GM12878 (cell line): ENCODE results near the gene VTCN1. TPM values are rescaled to one million over a fixed set of nuclear protein-coding genes. Genes with fewer than 3 reads are reported as not detected.

Experiments used
- ATAC-seq: fragments of 200-7000 bp; cut with Tn5 transposase; 3 replicates; pipeline ENCODE4 v1.9.1; 2020; ENCODE audit warnings: mild to moderate bottlenecking, moderate library complexity
- BruUV-seq: library from RNA; stranded (reverse); fragments of 400-500 nt; replicated peaks from 2 replicates; lab custom pipeline; 2021; lab: Mats Ljungman, UMichigan
- CTCF ChIA-PET: fragments of 300-600 bp; sonication (Branson Sonifier 250); formaldehyde crosslinking; extraction: SDS; loops from one replicate; lab custom pipeline; 2021; ENCODE audit warnings: inconsistent platforms; lab: Yijun Ruan, JAX
- POLR2A ChIA-PET: fragments of 350-600 bp; formaldehyde crosslinking; extraction: SDS; loops from one replicate; lab custom pipeline; 2021; ENCODE audit warnings: inconsistent platforms; lab: Charles Lee
- RAD21 ChIA-PET: fragments of 300-600 bp; sonication (Branson Sonifier 250); formaldehyde crosslinking; loops from one replicate; lab custom pipeline; 2023; ENCODE audit warnings: antibody characterized with exemption; ENCODE audit not compliant: unreplicated experiment; lab: Charles Lee
- SMC1A ChIA-PET: fragments of 300-600 bp; sonication (Branson Sonifier 250); formaldehyde crosslinking; loops from one replicate; lab custom pipeline; 2023; ENCODE audit not compliant: unreplicated experiment, uncharacterized antibody; lab: Charles Lee
- DNase-seq: peaks from one replicate; pipeline ENCODE4 v3.0.0-alpha.2; 2011; ENCODE audit warnings: low read depth, low spot score
- FAIRE-seq: peaks from 3 replicates; lab custom pipeline; 2011; peaks lifted over from hg19 to GRCh38; lab: Jason Lieb, UNC
- H2AFZ ChIP-seq: 2 replicates; pipeline ENCODE4 v1.6.0; 2011; ENCODE audit warnings: low read depth, low read length, control low read depth; ENCODE audit not compliant: control insufficient read depth
- H3K27ac ChIP-seq: 2 replicates; pipeline ENCODE4 v1.5.1; 2011; ENCODE audit warnings: control low read depth; ENCODE audit not compliant: control insufficient read depth, insufficient read depth
- H3K27me3 ChIP-seq, 2 experiments: replicated peaks in 1 of 2; 2 replicates each; pipeline versions ENCODE4 v1.6.0 to v1.6.1; 2011; ENCODE audit warnings: low read length in 1 of 2; ENCODE audit not compliant: control insufficient read depth in 2 of 2, insufficient read depth in 2 of 2
- H3K36me3 ChIP-seq, 2 experiments: 2 replicates each; pipeline ENCODE4 v1.5.1; 2011; ENCODE audit warnings: low read length in 1 of 2; ENCODE audit not compliant: control insufficient read depth in 2 of 2, insufficient read depth in 2 of 2
- H3K4me1 ChIP-seq: 2 replicates; pipeline ENCODE4 v1.6.1; 2011; ENCODE audit warnings: mild to moderate bottlenecking, low read length, moderate library complexity, mixed read lengths; ENCODE audit not compliant: control insufficient read depth, insufficient read depth
- H3K4me2 ChIP-seq: 2 replicates; pipeline ENCODE4 v1.6.0; 2011; ENCODE audit warnings: control low read depth; ENCODE audit not compliant: control insufficient read depth, insufficient read depth
- H3K4me3 ChIP-seq: fragments of 200-600 bp; sonication (generic); 2 replicates; pipeline ENCODE4 v1.5.1; 2016
- H3K79me2 ChIP-seq: 2 replicates; pipeline ENCODE4 v1.6.0; 2011; ENCODE audit warnings: low read length; ENCODE audit not compliant: control insufficient read depth, insufficient read depth
- H3K9ac ChIP-seq: 2 replicates; pipeline ENCODE4 v1.8.0; 2011; ENCODE audit warnings: low read length, control low read depth, mixed read lengths; ENCODE audit not compliant: control insufficient read depth, insufficient read depth
- H3K9me3 ChIP-seq: replicated peaks from 3 replicates; pipeline ENCODE4 v1.5.1; 2011; ENCODE audit warnings: mild to moderate bottlenecking, low read length; ENCODE audit not compliant: control insufficient read depth, insufficient read depth
- H4K20me1 ChIP-seq: 2 replicates; pipeline ENCODE4 v1.6.0; 2011; ENCODE audit not compliant: control insufficient read depth, insufficient read depth
- CBFB ChIP-seq: IDR thresholded peaks from 2 replicates; pipeline ENCODE4 v1.6.1; 2016; ENCODE audit warnings: antibody characterized with exemption, low read depth
- JUND ChIP-seq: IDR thresholded peaks from 2 replicates; pipeline ENCODE4 v1.6.1; 2012; ENCODE audit warnings: low read depth, mild to moderate bottlenecking, low read length, improper control_type of control experiment, moderate library complexity
- MYB ChIP-seq: fragments of 150-350 bp; IDR thresholded peaks from 2 replicates; pipeline ENCODE4 v1.6.1; 2014; ENCODE audit warnings: mild to moderate bottlenecking, low read depth, low read length, borderline replicate concordance
- NBN ChIP-seq: fragments of 450-650 bp; IDR thresholded peaks from 2 replicates; pipeline ENCODE4 v1.6.1; 2016
- SMC3 ChIP-seq: IDR thresholded peaks from 2 replicates; pipeline ENCODE4 v1.6.1; 2011; ENCODE audit warnings: low read length, improper control_type of control experiment, borderline replicate concordance
- STAT3 ChIP-seq: IDR thresholded peaks from 2 replicates; pipeline ENCODE4 v1.6.1; 2011; ENCODE audit warnings: low read depth, low read length, improper control_type of control experiment
- YY1 ChIP-seq: IDR thresholded peaks from 2 replicates; pipeline ENCODE4 v1.6.1; 2011; ENCODE audit warnings: low read depth, mild to moderate bottlenecking, low read length
- WGBS: methylation state at CpG from one replicate; pipeline ENCODE4 v1.1.6; 2016; ENCODE audit warnings: low lambda C conversion rate; ENCODE audit not compliant: insufficient replicate concordance, insufficient coverage; ENCODE audit errors: missing lambda C conversion rate; 5-methylcytosine and 5-hydroxymethylcytosine counted together
- in situ Hi-C: fragments of 300-500 bp; cut with MboI; formaldehyde crosslinking; loops from 9 replicates; pipeline ENCODE4 v1.14.3; 2018; ENCODE audit warnings: mixed read lengths
- intact Hi-C: fragments of 100-400 bp; cut with micrococcal nuclease; formaldehyde crosslinking; loops from one replicate; pipeline ENCODE4 v1.14.2; 2022; ENCODE audit not compliant: unreplicated experiment
- polyA plus RNA-seq, 11 experiments: library from polyadenylated mRNA; depleted of rRNA in 4 of 11; unstranded in 6 of 11; stranded (reverse) in 5 of 11; fragments of >200 nt; fragmentation: Nextera tagmentation in 4 of 11; fragmentation: Illumina TruSeq in 1 of 11; extraction: Ambion mirVana in 4 of 11; extraction: Trizol in 1 of 11; gene quantifications; 1 replicate in 1 of 11; 2 replicates in 10 of 11; pipeline versions ENCODE4 v1.2.1 to v1.2.3, GENCODE V29; 2011 to 2016; ENCODE audit warnings: inconsistent platforms in 2 of 11, missing spikeins in 2 of 11, low read depth in 1 of 11
- total RNA-seq, 4 experiments: library from RNA; depleted of rRNA in 3 of 4; stranded (reverse); fragments of >200 nt in 3 of 4; fragmentation: Illumina TruSeq in 1 of 4; extraction: Trizol in 1 of 4; gene quantifications; 2 replicates each; pipeline versions ENCODE4 v1.2.1 to v1.2.3, GENCODE V29; 2013 to 2021

The VTCN1 gene
- total and polyA plus RNA-seq, 10 of the 15 experiments (the other 5 are each of a cell fraction or from before 2014, with no cell fraction given): not detected

DNA sequence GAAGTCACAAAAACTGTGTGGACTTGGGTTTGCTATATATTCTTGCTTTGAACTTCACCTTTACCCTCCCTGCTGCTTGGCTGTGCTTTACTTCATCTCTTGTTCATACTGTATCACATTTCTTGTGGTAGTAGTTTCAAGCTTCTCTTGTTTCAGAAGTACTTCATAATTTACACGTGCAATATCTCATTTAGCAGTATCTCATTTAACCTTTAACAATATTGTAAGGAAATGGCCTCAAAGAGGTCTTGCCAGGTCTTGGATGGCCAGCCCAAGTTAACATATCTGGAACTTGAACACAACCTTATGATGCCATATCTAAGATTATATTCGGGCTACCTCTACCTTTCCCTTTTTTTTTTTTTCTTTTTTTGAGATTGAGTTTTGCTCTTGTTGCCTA is 87.5 kb downstream of the VTCN1 start (continued):
- TF ChIP-seq JUND (no peak), YY1 (no peak)

DNA sequence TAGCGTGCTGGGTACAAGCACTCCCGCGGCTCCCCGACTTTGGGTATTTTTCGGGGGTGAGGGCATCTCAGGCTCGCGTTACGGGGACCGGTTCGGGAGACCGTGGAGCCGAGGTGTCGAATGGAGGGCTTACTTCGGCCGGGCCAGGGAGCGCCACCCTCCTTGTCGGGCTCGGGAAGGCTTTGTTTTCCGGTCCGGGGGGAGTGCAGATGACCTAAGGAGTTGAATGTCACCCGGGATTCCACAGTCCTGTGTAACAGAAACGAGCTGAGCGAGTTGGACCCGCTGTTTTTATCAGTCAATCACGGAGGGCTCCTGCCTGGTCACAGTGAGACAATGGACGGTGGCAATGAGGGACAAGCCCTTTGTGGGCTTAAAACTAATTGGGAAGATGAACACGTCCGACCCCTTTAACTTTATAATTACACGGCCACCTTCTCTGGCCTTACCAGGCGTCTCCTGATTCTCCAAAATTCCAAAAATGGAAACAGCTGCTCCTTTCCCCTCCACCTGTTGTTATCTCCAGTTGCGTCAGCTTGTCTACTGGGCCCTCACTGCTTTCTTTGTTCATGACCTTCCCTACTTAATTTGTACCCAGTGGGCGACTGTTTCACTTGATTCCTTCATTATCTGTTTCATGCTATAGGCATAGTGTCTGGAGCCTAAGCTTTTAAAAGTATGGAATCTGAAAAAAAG is 88.2 kb downstream of the VTCN1 start:
- ChIA-PET SMC1A (interaction anchor here (1.2 kb wide), 1 partner anchor 51 kb away, joined by 3 read pairs; no protein-coding TSS in a partner anchor), RAD21 (no interaction called here), POLR2A (no interaction called here)
- WGBS: 54% methylated on average over 32 of the region's 32 CpGs
- H3K79me2 ChIP-seq: no peaks in the 10 kb centered on the region
- no peak for TF ChIP-seq SMC3
- TF ChIP-seq CBFB: no peak
- 0 out of 2 replicates have a peak, but pooled peaks have one; percentile 9 for TF ChIP-seq NBN
- TF ChIP-seq STAT3: no peak
- TF ChIP-seq MYB: no peak
- TF ChIP-seq, all 136 proteins: peak for 1
- no peak for FAIRE-seq
- Histone ChIP-seq H3K9me3 (no peaks in the 10 kb centered on the region), H3K27me3 (peaks cover 0 to 3% of the 10 kb centered on the region in 2 experiments; a peak in 2 of 4 replicates), H3K9ac (peak overlapping the region; percentile 58; the same call in 1 of the 2 replicates), H3K4me2 (peak overlapping the region; percentile 88), H3K36me3 (no peaks in the 10 kb centered on the region), H3K27ac (no peak overlapping the region), H2AFZ (peak overlapping the region; percentile 78), H3K4me3 (peak overlapping the region; percentile 81; the same call in 1 of the 2 replicates), H3K4me1 (no peaks in the 10 kb centered on the region), H4K20me1 (no peaks in the 10 kb centered on the region)
- ATAC-seq: no peak
- intact Hi-C loops (no loop called here), in situ Hi-C loops (no loop called here)
- no peak for DNase-seq
- CTCF ChIA-PET: interaction anchor here (0.6 to 1.7 kb wide), 9 partner anchors 9 to 412 kb away, joined by 3 to 11 read pairs (median 3); no protein-coding TSS in a partner anchor
- no TSS peak for BruUV-seq
